H1 (cell line): ENCODE results near the gene HOXA11. TPM values are rescaled to one million over a fixed set of nuclear protein-coding genes. Genes with fewer than 3 reads are reported as not detected.

ENCODE experiments used
- CTBP2 ChIP-seq: IDR thresholded peaks from 2 replicates; pipeline ENCODE4 v1.7.0; 2011; ENCODE audit warnings: borderline replicate concordance, mild to moderate bottlenecking, moderate library complexity, mixed read lengths, low read length; ENCODE audit not compliant: insufficient read depth, insufficient read length
- HDAC6 ChIP-seq: IDR thresholded peaks from one replicate; pipeline ENCODE4 v1.7.1; 2012; ENCODE audit warnings: low read depth, mild to moderate bottlenecking, inconsistent platforms, low read length, moderate library complexity
- KDM5A ChIP-seq: fragments of 200-600 bp; IDR thresholded peaks from 2 replicates; pipeline ENCODE4 v1.7.1; 2012; ENCODE audit warnings: mild to moderate bottlenecking, low read length, inconsistent platforms, mixed read lengths
- NANOG ChIP-seq: IDR thresholded peaks from 2 replicates; pipeline ENCODE4 v1.6.1; 2011; ENCODE audit warnings: low read length, low read depth, mild to moderate bottlenecking, inconsistent platforms; ENCODE audit not compliant: insufficient read depth, poor library complexity, severe bottlenecking
- RFX5 ChIP-seq: IDR thresholded peaks from 2 replicates; pipeline ENCODE4 v1.6.1; 2011; ENCODE audit warnings: low read depth, low read length, improper control_type of control experiment, borderline replicate concordance
- polyA plus RNA-seq, 7 experiments: library from polyadenylated mRNA; depleted of rRNA in 3 of 7; stranded (reverse) in 5 of 7; unstranded in 2 of 7; fragments of >200 nt in 5 of 7; fragments of 200-250 nt in 2 of 7; gene quantifications; 1 replicate in 5 of 7; 2 replicates in 1 of 7; 4 replicates in 1 of 7; pipeline versions ENCODE4 v1.2.1 to v1.2.3, GENCODE V29; 2011 to 2013; ENCODE audit warnings: missing spikeins in 2 of 7, mixed read lengths in 2 of 7
- total RNA-seq: library from RNA; stranded (reverse); fragmentation: NEBNext Ultra II Directional; extraction: Animal tissue kit (Norgen Biotek cat#: 25700); gene quantifications from 2 replicates; pipeline ENCODE4 v1.2.1, GENCODE V29; 2021
- TF ChIP-seq, protein P1 (sequence below), 3 experiments: IDR thresholded peaks; 1 replicate in 2 of 3; 2 replicates in 1 of 3; pipeline versions ENCODE4 v1.5.1 to v1.6.1; 2011; ENCODE audit warnings: low read length in 3 of 3, mild to moderate bottlenecking in 3 of 3, inconsistent platforms in 2 of 3, low read depth in 1 of 3, moderate library complexity in 1 of 3; ENCODE audit not compliant: insufficient read depth in 1 of 3; ENCODE audit errors: control extremely low read depth in 1 of 3

Gene HOXA11
- total and polyA plus RNA-seq, 2 of the 8 experiments (the other 6 are each of a cell fraction or from before 2014, with no cell fraction given) = not detected

DNA sequence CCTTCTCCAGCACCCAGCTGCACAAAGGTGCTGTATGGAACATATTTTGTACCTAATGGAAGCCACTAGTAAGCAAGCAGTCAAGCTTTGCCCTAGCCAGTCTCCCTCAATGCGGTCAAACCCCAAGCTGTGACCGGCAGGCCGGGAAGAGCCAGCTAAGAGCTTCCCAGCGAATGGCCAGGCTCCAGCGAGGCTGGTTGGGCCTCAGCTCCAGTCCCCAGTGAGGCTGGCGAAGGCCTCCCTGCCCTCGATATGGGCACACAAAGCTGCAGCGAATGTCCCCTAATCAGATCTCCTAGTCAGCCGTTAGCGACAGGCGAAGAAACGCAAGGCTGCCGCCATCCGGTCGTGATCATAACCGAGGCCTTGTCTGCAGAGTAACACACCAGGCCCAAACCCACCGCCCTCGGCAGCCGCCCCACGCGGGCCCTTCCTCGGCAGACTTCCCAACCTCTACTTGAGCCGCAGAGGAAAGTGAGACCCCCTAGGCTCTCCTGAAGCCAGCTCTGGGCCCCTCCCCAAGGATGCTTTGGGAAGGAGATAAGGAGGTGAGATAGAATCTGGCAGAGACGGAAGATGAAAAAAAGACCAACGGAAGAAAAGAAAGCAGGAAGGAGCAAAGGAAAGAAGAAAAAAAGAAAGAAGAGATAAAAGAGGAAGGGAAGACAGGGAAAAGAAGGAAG is 16.6 kb downstream of the HOXA11 start (continued):
- TF ChIP-seq, protein P1, sequence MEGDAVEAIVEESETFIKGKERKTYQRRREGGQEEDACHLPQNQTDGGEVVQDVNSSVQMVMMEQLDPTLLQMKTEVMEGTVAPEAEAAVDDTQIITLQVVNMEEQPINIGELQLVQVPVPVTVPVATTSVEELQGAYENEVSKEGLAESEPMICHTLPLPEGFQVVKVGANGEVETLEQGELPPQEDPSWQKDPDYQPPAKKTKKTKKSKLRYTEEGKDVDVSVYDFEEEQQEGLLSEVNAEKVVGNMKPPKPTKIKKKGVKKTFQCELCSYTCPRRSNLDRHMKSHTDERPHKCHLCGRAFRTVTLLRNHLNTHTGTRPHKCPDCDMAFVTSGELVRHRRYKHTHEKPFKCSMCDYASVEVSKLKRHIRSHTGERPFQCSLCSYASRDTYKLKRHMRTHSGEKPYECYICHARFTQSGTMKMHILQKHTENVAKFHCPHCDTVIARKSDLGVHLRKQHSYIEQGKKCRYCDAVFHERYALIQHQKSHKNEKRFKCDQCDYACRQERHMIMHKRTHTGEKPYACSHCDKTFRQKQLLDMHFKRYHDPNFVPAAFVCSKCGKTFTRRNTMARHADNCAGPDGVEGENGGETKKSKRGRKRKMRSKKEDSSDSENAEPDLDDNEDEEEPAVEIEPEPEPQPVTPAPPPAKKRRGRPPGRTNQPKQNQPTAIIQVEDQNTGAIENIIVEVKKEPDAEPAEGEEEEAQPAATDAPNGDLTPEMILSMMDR (IDR thresholded peaks at IDR 0.05; ENCODE audit: control extremely low read depth in 1 of 3, insufficient read depth in 1 of 3, low read depth in 1 of 3, low read length in 3 of 3) = no peak
- TF ChIP-seq NANOG = no peak
- no peak for TF ChIP-seq CTBP2
- TF ChIP-seq RFX5 = no peak
- no peak for TF ChIP-seq HDAC6
- no peak for TF ChIP-seq KDM5A
